ENCODE results near the gene PPME1.

- TF ChIP-seq CTCF (IDR thresholded peaks at IDR 0.05) (no peak), POLR2AphosphoS5 (IDR thresholded peaks at IDR 0.05; ENCODE audit: insufficient read depth in 1 of 2, low read depth in 1 of 2) (no peak), POLR2A (IDR thresholded peaks at IDR 0.05) (no peak)
Observed at GRCh38 chr11:74196781-74197486, 25.8 kb downstream of the PPME1 start.

Measured in vagina (tissue), 2 donors.